ENCODE measurements around the gene MYO15B.

DNA sequence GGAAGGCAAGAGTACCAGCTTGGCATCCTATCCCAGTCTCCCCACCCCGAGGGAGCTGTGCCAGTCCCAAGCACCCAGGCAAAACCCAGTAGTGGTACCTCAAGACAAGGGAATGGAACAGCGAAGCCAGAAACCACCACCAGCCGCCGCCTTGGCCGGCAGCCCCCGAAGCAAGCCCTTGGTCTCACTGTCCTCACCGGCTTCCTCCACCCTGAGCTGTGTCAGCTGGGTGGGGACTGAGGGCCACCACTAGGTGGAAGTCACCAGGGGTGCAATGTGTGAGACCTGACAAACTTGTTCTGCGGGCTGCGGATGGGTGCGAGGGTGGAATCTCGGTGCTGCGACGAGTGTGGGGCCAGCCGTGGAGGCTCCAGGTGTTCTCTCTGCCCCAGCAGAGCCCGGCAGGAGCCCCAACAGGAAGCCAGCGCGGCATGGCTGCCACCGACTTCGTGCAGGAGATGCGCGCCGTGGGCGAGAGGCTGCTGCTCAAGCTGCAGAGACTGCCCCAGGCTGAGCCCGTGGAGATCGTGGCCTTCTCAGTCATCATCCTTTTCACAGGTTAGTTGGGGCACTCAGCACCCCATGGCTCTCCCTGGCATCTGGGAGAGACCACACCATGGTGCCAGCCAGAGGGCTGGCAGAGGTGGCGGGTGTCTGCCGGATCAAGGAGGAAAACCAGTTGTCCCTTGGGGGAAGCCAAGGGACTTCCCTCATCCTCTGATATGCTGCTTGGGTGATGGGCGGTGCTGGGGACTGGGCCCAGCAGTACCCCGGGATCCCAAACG is 52.4 kb downstream of the MYO15B start:
- TF ChIP-seq POLR2A (IDR thresholded peaks at IDR 0.05) = no peak
- TF ChIP-seq, protein P1, sequence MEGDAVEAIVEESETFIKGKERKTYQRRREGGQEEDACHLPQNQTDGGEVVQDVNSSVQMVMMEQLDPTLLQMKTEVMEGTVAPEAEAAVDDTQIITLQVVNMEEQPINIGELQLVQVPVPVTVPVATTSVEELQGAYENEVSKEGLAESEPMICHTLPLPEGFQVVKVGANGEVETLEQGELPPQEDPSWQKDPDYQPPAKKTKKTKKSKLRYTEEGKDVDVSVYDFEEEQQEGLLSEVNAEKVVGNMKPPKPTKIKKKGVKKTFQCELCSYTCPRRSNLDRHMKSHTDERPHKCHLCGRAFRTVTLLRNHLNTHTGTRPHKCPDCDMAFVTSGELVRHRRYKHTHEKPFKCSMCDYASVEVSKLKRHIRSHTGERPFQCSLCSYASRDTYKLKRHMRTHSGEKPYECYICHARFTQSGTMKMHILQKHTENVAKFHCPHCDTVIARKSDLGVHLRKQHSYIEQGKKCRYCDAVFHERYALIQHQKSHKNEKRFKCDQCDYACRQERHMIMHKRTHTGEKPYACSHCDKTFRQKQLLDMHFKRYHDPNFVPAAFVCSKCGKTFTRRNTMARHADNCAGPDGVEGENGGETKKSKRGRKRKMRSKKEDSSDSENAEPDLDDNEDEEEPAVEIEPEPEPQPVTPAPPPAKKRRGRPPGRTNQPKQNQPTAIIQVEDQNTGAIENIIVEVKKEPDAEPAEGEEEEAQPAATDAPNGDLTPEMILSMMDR (IDR thresholded peaks at IDR 0.05 in 4 of 5, conservative IDR thresholded peaks at IDR 0.05 in 1 of 5) = no peak
